HEK293 (cell line): ENCODE results near the gene ERGIC1.
A peak's percentile ranks its signal among the peaks of the same experiment; 100 is the strongest.

Source experiments
- CTCF ChIA-PET: fragments of 350-600 bp; formaldehyde crosslinking; extraction: SDS; loops from one replicate; lab custom pipeline; 2021; ENCODE audit warnings: antibody characterized with exemption; lab: Yijun Ruan, JAX
- POLR2A ChIA-PET: fragments of 300-600 bp; formaldehyde crosslinking; extraction: SDS; loops from one replicate; lab custom pipeline; 2020; ENCODE audit warnings: antibody characterized with exemption, inconsistent platforms; lab: Yijun Ruan, JAX
- H3K27ac ChIP-seq: fragments of 200-500 bp; sonication (Bioruptor generic); 2 replicates; pipeline ENCODE4 v1.5.1; 2014; ENCODE audit warnings: low read depth, low read length, control low read depth, inconsistent platforms; ENCODE audit errors: extremely low read depth
- H3K36me3 ChIP-seq, 2 experiments: fragments of 200-500 bp in 1 of 2; sonication (Bioruptor generic) in 1 of 2; 1 replicate in 1 of 2; 2 replicates in 1 of 2; pipeline ENCODE4 v1.5.1; 2014 to 2017; ENCODE audit warnings: inconsistent platforms in 2 of 2, low read length in 2 of 2; ENCODE audit not compliant: control insufficient read depth in 2 of 2, insufficient read depth in 1 of 2
- H3K4me1 ChIP-seq: fragments of 200-500 bp; sonication (Bioruptor generic); 2 replicates; pipeline ENCODE4 v1.5.1; 2014; ENCODE audit warnings: mild to moderate bottlenecking, low read length, inconsistent platforms; ENCODE audit not compliant: control insufficient read depth, insufficient read depth
- H3K4me3 ChIP-seq: 2 replicates; pipeline ENCODE4 v1.5.1; 2011; ENCODE audit warnings: low read depth, mild to moderate bottlenecking, control low read depth, low read length, moderate library complexity
- H3K9me3 ChIP-seq: fragments of 200-500 bp; sonication (Bioruptor generic); 2 replicates; pipeline ENCODE4 v1.5.1; 2014; ENCODE audit warnings: low read depth, low read length, inconsistent platforms; ENCODE audit not compliant: control insufficient read depth, insufficient read depth
- KLF9 ChIP-seq: fragments of 450-650 bp; formaldehyde crosslinking; IDR thresholded peaks from 2 replicates; pipeline ENCODE4 v1.5.1; 2016; ENCODE audit warnings: missing biosample characterization, missing genetic modification characterization, low read depth
- PRDM6 ChIP-seq: fragments of 450-650 bp; formaldehyde crosslinking; IDR thresholded peaks from 2 replicates; pipeline ENCODE4 v1.5.1; 2017; ENCODE audit warnings: missing biosample characterization, missing genetic modification characterization
- SP2 ChIP-seq: fragments of 450-650 bp; formaldehyde crosslinking; IDR thresholded peaks from 2 replicates; pipeline ENCODE4 v1.5.1; 2016; ENCODE audit warnings: missing biosample characterization, missing genetic modification characterization
- YY1 ChIP-seq: fragments of 450-650 bp; formaldehyde crosslinking; IDR thresholded peaks from 2 replicates; pipeline ENCODE4 v1.5.1; 2018; ENCODE audit warnings: missing biosample characterization, missing genetic modification characterization
- ZBTB11 ChIP-seq: fragments of 450-650 bp; formaldehyde crosslinking; conservative IDR thresholded peaks from 2 replicates; pipeline ENCODE4 v1.5.1; 2016; ENCODE audit warnings: low read depth, missing biosample characterization, missing genetic modification characterization
- ZBTB44 ChIP-seq: fragments of 450-650 bp; IDR thresholded peaks from 2 replicates; pipeline ENCODE4 v1.5.1; 2018; ENCODE audit warnings: missing biosample characterization, mild to moderate bottlenecking, missing genetic modification characterization
- ZFHX2 ChIP-seq: fragments of 450-650 bp; formaldehyde crosslinking; conservative IDR thresholded peaks from 2 replicates; pipeline ENCODE4 v1.5.1; 2016; ENCODE audit warnings: missing biosample characterization, missing genetic modification characterization
- ZIC2 ChIP-seq: fragments of 450-650 bp; formaldehyde crosslinking; IDR thresholded peaks from 2 replicates; pipeline ENCODE4 v1.5.1; 2016; ENCODE audit warnings: missing biosample characterization, missing genetic modification characterization
- ZNF146 ChIP-seq: fragments of 450-650 bp; formaldehyde crosslinking; IDR thresholded peaks from 2 replicates; pipeline ENCODE4 v1.5.1; 2016; ENCODE audit warnings: missing biosample characterization, missing genetic modification characterization
- ZNF155 ChIP-seq: fragments of 450-650 bp; formaldehyde crosslinking; IDR thresholded peaks from 2 replicates; pipeline ENCODE4 v1.5.1; 2016; ENCODE audit warnings: missing biosample characterization, missing genetic modification characterization
- ZNF174 ChIP-seq: fragments of 450-650 bp; formaldehyde crosslinking; IDR thresholded peaks from 2 replicates; pipeline ENCODE4 v1.5.0; 2017; ENCODE audit warnings: missing biosample characterization, mild to moderate bottlenecking, missing genetic modification characterization
- ZNF19 ChIP-seq: fragments of 450-650 bp; formaldehyde crosslinking; IDR thresholded peaks from 2 replicates; pipeline ENCODE4; 2016; ENCODE audit warnings: missing biosample characterization, missing genetic modification characterization, low read depth
- ZNF221 ChIP-seq: fragments of 450-650 bp; formaldehyde crosslinking; IDR thresholded peaks from 2 replicates; pipeline ENCODE4 v1.5.1; 2017; ENCODE audit warnings: missing biosample characterization, missing genetic modification characterization, borderline replicate concordance
- ZNF341 ChIP-seq: fragments of 450-650 bp; formaldehyde crosslinking; IDR thresholded peaks from 2 replicates; pipeline ENCODE4; 2016; ENCODE audit warnings: low read depth, missing biosample characterization, missing genetic modification characterization
- ZNF426 ChIP-seq: fragments of 450-650 bp; formaldehyde crosslinking; IDR thresholded peaks from 2 replicates; pipeline ENCODE4 v1.5.1; 2017; ENCODE audit warnings: missing biosample characterization, missing genetic modification characterization, mild to moderate bottlenecking, inconsistent platforms, moderate library complexity
- ZNF544 ChIP-seq: fragments of 450-650 bp; formaldehyde crosslinking; IDR thresholded peaks from 2 replicates; pipeline ENCODE4 v1.5.0; 2017; ENCODE audit warnings: missing biosample characterization, missing genetic modification characterization
- ZNF561 ChIP-seq: fragments of 450-650 bp; IDR thresholded peaks from 2 replicates; pipeline ENCODE4 v1.5.1; 2018; ENCODE audit warnings: missing biosample characterization, missing genetic modification characterization, borderline replicate concordance
- ZNF585B ChIP-seq: fragments of 450-650 bp; formaldehyde crosslinking; IDR thresholded peaks from 2 replicates; pipeline ENCODE4 v1.5.1; 2016; ENCODE audit warnings: missing biosample characterization, missing genetic modification characterization
- ZNF777 ChIP-seq: fragments of 450-650 bp; formaldehyde crosslinking; IDR thresholded peaks from 2 replicates; pipeline ENCODE4 v1.5.1; 2017; ENCODE audit warnings: missing biosample characterization, missing genetic modification characterization, borderline replicate concordance
- ZNF837 ChIP-seq: fragments of 450-650 bp; formaldehyde crosslinking; IDR thresholded peaks from 2 replicates; pipeline ENCODE4 v1.5.1; 2016; ENCODE audit warnings: missing biosample characterization, missing genetic modification characterization

ERGIC1 gene

GRCh38 chr5:172870715-172871461, 36.8 kb downstream of the ERGIC1 start:
- Histone ChIP-seq H3K4me3 (no peak overlapping the region), H3K36me3 (no peaks in the 10 kb centered on the region), H3K27ac (no peak overlapping the region), H3K9me3 (no peaks in the 10 kb centered on the region), H3K4me1 (peaks cover 6% of the 10 kb centered on the region; the same call in 1 of the 2 replicates)
- TF ChIP-seq PRDM6 (tag by site-specific recombination) (no peak), ZNF585B (no peak), ZNF426 (tag by site-specific recombination) (no peak), ZNF341 (tag by site-specific recombination) (peak; percentile 30), SP2 (tag by site-specific recombination) (no peak), ZNF544 (no peak), ZFHX2 (tag by site-specific recombination) (0 out of 2 replicates have a peak, but pooled peaks have one; percentile 11), ZBTB44 (no peak), ZNF19 (no peak), ZNF174 (no peak), ZNF837 (tag by site-specific recombination) (no peak), ZNF155 (tag by site-specific recombination) (no peak)
- ChIA-PET CTCF (interaction anchor here (0.7 to 1.1 kb wide), 2 partner anchors 154 to 409 kb away, joined by 3 to 5 read pairs; no protein-coding TSS in a partner anchor), POLR2A (no interaction called here)

- H3K4me1 ChIP-seq = peaks cover 6% of the 10 kb centered on the region; the same call in 1 of the 2 replicates
- H3K36me3 ChIP-seq = no peaks in the 10 kb centered on the region
- CTCF ChIA-PET = interaction anchor here (1.1 kb wide), 1 partner anchor 155 kb away, joined by 5 read pairs; no protein-coding TSS in a partner anchor
- TF ChIP-seq ZNF146 (no peak), ZIC2 (0 out of 2 replicates have a peak, but pooled peaks have one; percentile 17), YY1 (no peak), ZNF221 (tag by site-specific recombination) (no peak), ZBTB11 (tag by site-specific recombination) (no peak), ZNF777 (tag by site-specific recombination) (no peak), ZNF561 (tag by site-specific recombination) (no peak), KLF9 (tag by site-specific recombination) (no peak)
- POLR2A ChIA-PET = no interaction called here
- no peak overlapping the region for H3K27ac ChIP-seq
- no peaks in the 10 kb centered on the region for H3K9me3 ChIP-seq
- H3K4me3 ChIP-seq = no peak overlapping the region
These were observed 37.5 kb downstream of the ERGIC1 start for GRCh38 chr5:172871536-172871935.
